Measurements from ENCODE around the gene NRDC. TPM values are rescaled to one million over a fixed set of nuclear protein-coding genes. Genes with fewer than 3 reads are reported as not detected.

The NRDC gene
- total RNA-seq, 1 experiment from 2014 or later, result 147 TPM

DNA sequence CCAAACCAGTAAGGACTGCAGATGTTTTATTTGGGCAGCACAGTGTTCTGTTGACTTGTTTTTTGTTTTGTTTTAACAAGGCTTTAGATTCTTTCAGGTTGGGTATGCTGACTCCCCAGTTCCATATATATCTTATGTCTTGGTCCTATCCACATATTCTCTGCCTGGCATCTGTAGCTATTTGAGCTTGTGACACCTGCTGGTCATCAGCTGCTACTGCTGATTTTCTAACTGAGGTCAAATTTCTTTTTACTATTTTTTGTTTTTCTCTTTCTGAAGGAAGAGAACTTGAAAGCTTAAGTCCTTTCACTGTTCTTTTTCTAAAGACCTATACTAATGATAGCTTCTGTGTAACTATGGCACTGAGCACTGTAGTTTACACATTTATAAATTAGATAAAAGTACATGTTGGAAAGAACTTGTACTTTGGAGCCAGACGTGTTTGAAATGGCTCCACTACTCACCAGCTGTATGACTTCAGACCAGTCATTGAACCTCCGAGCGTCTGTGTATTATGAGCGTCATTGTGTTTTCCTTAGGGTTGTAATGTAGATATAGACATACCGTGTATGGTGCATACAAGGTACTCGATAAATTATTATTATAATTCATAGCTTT, 109.4 kb downstream of the NRDC start:
- no peaks in the 10 kb centered on the region for H3K27me3 Mint-ChIP-seq (ENCODE audit: low read depth)
- Histone ChIP-seq H2BK15ac (ENCODE audit: low read depth, low read length) (no peak overlapping the region), H4K91ac (ENCODE audit: insufficient read length, low read depth, low read length) (no peak overlapping the region), H2AFZ (ENCODE audit: low read length) (no peak overlapping the region), H4K5ac (ENCODE audit: insufficient read length, low read depth, low read length) (no peak overlapping the region), H3K9me3 (ENCODE audit: control insufficient read depth, low read depth, low read length) (no peaks in the 10 kb centered on the region), H3K56ac (ENCODE audit: insufficient read length, low read depth, low read length) (no peak overlapping the region), H3K27ac (ENCODE audit: insufficient read length, low read depth, low read length) (no peak overlapping the region), H3K14ac (ENCODE audit: insufficient read depth, low read length) (no peak overlapping the region), H2BK5ac (ENCODE audit: insufficient read length, low read length) (no peak overlapping the region), H3K4me2 (ENCODE audit: insufficient read depth, insufficient read length, low read length) (no peak overlapping the region), H3K9ac (ENCODE audit: extremely low read depth, insufficient read length, low read length) (no peak overlapping the region), H3K27me3 (ENCODE audit: insufficient read depth, low read length) (no peaks in the 10 kb centered on the region), H4K20me1 (ENCODE audit: control insufficient read depth, insufficient read depth, insufficient read length) (no peaks in the 10 kb centered on the region), H2BK12ac (ENCODE audit: insufficient read length, low read depth, low read length) (no peak overlapping the region), H2BK20ac (ENCODE audit: low read depth, low read length, poor library complexity, severe bottlenecking) (no peak overlapping the region), H3T11ph (ENCODE audit: low read length) (no peak overlapping the region), H3K18ac (ENCODE audit: insufficient read length, low read depth, low read length) (no peak overlapping the region), H3K79me1 (ENCODE audit: insufficient read depth, low read depth, low read length, poor library complexity, severe bottlenecking) (peaks cover 2% of the 10 kb centered on the region), H3K23me2 (ENCODE audit: insufficient read length, low read depth, low read length, poor library complexity, severe bottlenecking) (no peaks in the 10 kb centered on the region), H4K8ac (replicated peaks; ENCODE audit: insufficient read length, low read depth, low read length) (no peak overlapping the region), H3K4ac (ENCODE audit: low read depth, low read length) (no peak overlapping the region), H2AK5ac (ENCODE audit: insufficient read length, low read length) (no peak overlapping the region), H3K4me1 (ENCODE audit: insufficient read depth, low read length) (no peaks in the 10 kb centered on the region), H3K79me2 (ENCODE audit: insufficient read depth, low read length) (no peaks in the 10 kb centered on the region), H2BK120ac (ENCODE audit: low read depth, low read length, poor library complexity, severe bottlenecking) (no peak overlapping the region), H3K23ac (ENCODE audit: insufficient read length, low read depth, low read length) (no peak overlapping the region)
- H3K36me3 Mint-ChIP-seq (ENCODE audit: insufficient read depth in 1 of 3, low read depth in 3 of 3), result peaks cover 19 to 58% (median 53%) of the 10 kb centered on the region in 3 experiments; a peak in 6 of 7 replicates
- no CpG with 5 or more reads among the region's 6 CpGs for WGBS (ENCODE audit: extremely low coverage, insufficient read length, low lambda C conversion rate)
- H3K9me3 Mint-ChIP-seq, result no peaks in the 10 kb centered on the region
- TF ChIP-seq, protein P1, sequence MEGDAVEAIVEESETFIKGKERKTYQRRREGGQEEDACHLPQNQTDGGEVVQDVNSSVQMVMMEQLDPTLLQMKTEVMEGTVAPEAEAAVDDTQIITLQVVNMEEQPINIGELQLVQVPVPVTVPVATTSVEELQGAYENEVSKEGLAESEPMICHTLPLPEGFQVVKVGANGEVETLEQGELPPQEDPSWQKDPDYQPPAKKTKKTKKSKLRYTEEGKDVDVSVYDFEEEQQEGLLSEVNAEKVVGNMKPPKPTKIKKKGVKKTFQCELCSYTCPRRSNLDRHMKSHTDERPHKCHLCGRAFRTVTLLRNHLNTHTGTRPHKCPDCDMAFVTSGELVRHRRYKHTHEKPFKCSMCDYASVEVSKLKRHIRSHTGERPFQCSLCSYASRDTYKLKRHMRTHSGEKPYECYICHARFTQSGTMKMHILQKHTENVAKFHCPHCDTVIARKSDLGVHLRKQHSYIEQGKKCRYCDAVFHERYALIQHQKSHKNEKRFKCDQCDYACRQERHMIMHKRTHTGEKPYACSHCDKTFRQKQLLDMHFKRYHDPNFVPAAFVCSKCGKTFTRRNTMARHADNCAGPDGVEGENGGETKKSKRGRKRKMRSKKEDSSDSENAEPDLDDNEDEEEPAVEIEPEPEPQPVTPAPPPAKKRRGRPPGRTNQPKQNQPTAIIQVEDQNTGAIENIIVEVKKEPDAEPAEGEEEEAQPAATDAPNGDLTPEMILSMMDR (conservative IDR thresholded peaks at IDR 0.05), result peak; percentile 88
- H3K4me3 Mint-ChIP-seq, result no peak overlapping the region
- DNase-seq, result no peak
- peak overlapping the region in 1 of 3 experiments; percentile 44; a peak in 1 of 7 replicates for H3K27ac Mint-ChIP-seq
- no peaks in the 10 kb centered on the region for H3K4me1 Mint-ChIP-seq

All from H9 (cell line).